ENCODE measurements around the gene ARPC1A. TPM values are rescaled to one million over a fixed set of nuclear protein-coding genes. Genes with fewer than 3 reads are reported as not detected.

Gene ARPC1A
- total RNA-seq, 1 donor from 2014 or later = 53.2 TPM

GRCh38 chr7:99394188-99394502, 68.4 kb downstream of the ARPC1A start:
- no peaks in the 10 kb centered on the region for H3K27me3 ChIP-seq (ENCODE audit: control insufficient read depth in 3 of 3, insufficient read depth in 3 of 3, low read length in 3 of 3)
- H3K27ac ChIP-seq (ENCODE audit: low read depth, low read length) = no peak overlapping the region
- H3K36me3 ChIP-seq (ENCODE audit: control insufficient read depth in 3 of 3, insufficient read depth in 3 of 3, low read length in 3 of 3) = peaks cover 41 to 55% (median 49%) of the 10 kb centered on the region in 3 donors
- no peaks in the 10 kb centered on the region for H3K9me3 ChIP-seq (ENCODE audit: control insufficient read depth in 3 of 3, low read length in 3 of 3)
- peaks cover 16 to 23% (median 20%) of the 10 kb centered on the region in 3 donors for H3K4me1 ChIP-seq (ENCODE audit: control insufficient read depth in 3 of 3, insufficient read depth in 3 of 3, low read length in 3 of 3)
- H3K9ac ChIP-seq (ENCODE audit: low read depth in 1 of 3, low read length in 3 of 3) = no peak overlapping the region
- H3K4me3 ChIP-seq (ENCODE audit: low read length in 3 of 3) = no peak overlapping the region

- Histone ChIP-seq H3K27ac (ENCODE audit: low read depth, low read length) (no peak overlapping the region), H3K9ac (ENCODE audit: low read depth in 1 of 3, low read length in 3 of 3) (no peak overlapping the region), H3K4me1 (ENCODE audit: control insufficient read depth in 3 of 3, insufficient read depth in 3 of 3, low read length in 3 of 3) (peaks cover 20 to 25% (median 23%) of the 10 kb centered on the region in 3 donors), H3K36me3 (ENCODE audit: control insufficient read depth in 3 of 3, insufficient read depth in 3 of 3, low read length in 3 of 3) (peaks cover 51 to 69% (median 55%) of the 10 kb centered on the region in 3 donors), H3K9me3 (ENCODE audit: control insufficient read depth in 3 of 3, low read length in 3 of 3) (no peaks in the 10 kb centered on the region), H3K4me3 (ENCODE audit: low read length in 3 of 3) (no peak overlapping the region), H3K27me3 (ENCODE audit: control insufficient read depth in 3 of 3, insufficient read depth in 3 of 3, low read length in 3 of 3) (no peaks in the 10 kb centered on the region)
Observed at GRCh38 chr7:99395616-99396327, 70.1 kb downstream of the ARPC1A start.

GRCh38 chr7:99396418-99397296, 71.0 kb downstream of the ARPC1A start:
- H3K36me3 ChIP-seq (ENCODE audit: control insufficient read depth in 3 of 3, insufficient read depth in 3 of 3, low read length in 3 of 3) = peaks cover 53 to 66% (median 57%) of the 10 kb centered on the region in 3 donors
- peaks cover 20 to 25% (median 23%) of the 10 kb centered on the region in 3 donors for H3K4me1 ChIP-seq (ENCODE audit: control insufficient read depth in 3 of 3, insufficient read depth in 3 of 3, low read length in 3 of 3)
- H3K9me3 ChIP-seq (ENCODE audit: control insufficient read depth in 3 of 3, low read length in 3 of 3) = no peaks in the 10 kb centered on the region
- H3K27ac ChIP-seq (ENCODE audit: low read depth, low read length) = no peak overlapping the region
- H3K27me3 ChIP-seq (ENCODE audit: control insufficient read depth in 3 of 3, insufficient read depth in 3 of 3, low read length in 3 of 3) = no peaks in the 10 kb centered on the region
- H3K9ac ChIP-seq (ENCODE audit: low read depth in 1 of 3, low read length in 3 of 3) = no peak overlapping the region
- no peak overlapping the region for H3K4me3 ChIP-seq (ENCODE audit: low read length in 3 of 3)

- H3K27ac ChIP-seq (ENCODE audit: low read depth, low read length) = no peak overlapping the region
- H3K9me3 ChIP-seq (ENCODE audit: control insufficient read depth in 3 of 3, low read length in 3 of 3) = no peaks in the 10 kb centered on the region
- H3K36me3 ChIP-seq (ENCODE audit: control insufficient read depth in 3 of 3, insufficient read depth in 3 of 3, low read length in 3 of 3) = peaks cover 56 to 72% (median 57%) of the 10 kb centered on the region in 3 donors
- H3K4me1 ChIP-seq (ENCODE audit: control insufficient read depth in 3 of 3, insufficient read depth in 3 of 3, low read length in 3 of 3) = peaks cover 15 to 22% (median 17%) of the 10 kb centered on the region in 3 donors
- no peak overlapping the region for H3K4me3 ChIP-seq (ENCODE audit: low read length in 3 of 3)
- H3K9ac ChIP-seq (ENCODE audit: low read depth in 1 of 3, low read length in 3 of 3) = no peak overlapping the region
- no peaks in the 10 kb centered on the region for H3K27me3 ChIP-seq (ENCODE audit: control insufficient read depth in 3 of 3, insufficient read depth in 3 of 3, low read length in 3 of 3)
Observed at GRCh38 chr7:99397297-99397983, 71.7 kb downstream of the ARPC1A start.

- no peaks in the 10 kb centered on the region for H3K27me3 ChIP-seq (ENCODE audit: control insufficient read depth in 3 of 3, insufficient read depth in 3 of 3, low read length in 3 of 3)
- H3K4me1 ChIP-seq (ENCODE audit: control insufficient read depth in 3 of 3, insufficient read depth in 3 of 3, low read length in 3 of 3) = peaks cover 4 to 16% (median 7%) of the 10 kb centered on the region in 3 donors
- H3K36me3 ChIP-seq (ENCODE audit: control insufficient read depth in 3 of 3, insufficient read depth in 3 of 3, low read length in 3 of 3) = peaks cover 67 to 83% (median 69%) of the 10 kb centered on the region in 3 donors
- H3K9ac ChIP-seq (ENCODE audit: low read depth in 1 of 3, low read length in 3 of 3) = no peak overlapping the region
- no peak overlapping the region for H3K4me3 ChIP-seq (ENCODE audit: low read length in 3 of 3)
- no peaks in the 10 kb centered on the region for H3K9me3 ChIP-seq (ENCODE audit: control insufficient read depth in 3 of 3, low read length in 3 of 3)
- H3K27ac ChIP-seq (ENCODE audit: low read depth, low read length) = no peak overlapping the region
Observed at GRCh38 chr7:99398891-99399445, 73.3 kb downstream of the ARPC1A start.

GRCh38 chr7:99399597-99399996, 73.9 kb downstream of the ARPC1A start:
- H3K4me1 ChIP-seq (ENCODE audit: control insufficient read depth in 3 of 3, insufficient read depth in 3 of 3, low read length in 3 of 3) = peaks cover 10 to 22% (median 11%) of the 10 kb centered on the region in 3 donors
- H3K9ac ChIP-seq (ENCODE audit: low read depth in 1 of 3, low read length in 3 of 3) = peak overlapping the region in 1 of 3 donors; percentile 51
- H3K4me3 ChIP-seq (ENCODE audit: low read length in 3 of 3) = no peak overlapping the region
- peaks cover 68 to 85% (median 75%) of the 10 kb centered on the region in 3 donors for H3K36me3 ChIP-seq (ENCODE audit: control insufficient read depth in 3 of 3, insufficient read depth in 3 of 3, low read length in 3 of 3)
- no peak overlapping the region for H3K27ac ChIP-seq (ENCODE audit: low read depth, low read length)
- H3K9me3 ChIP-seq (ENCODE audit: control insufficient read depth in 3 of 3, low read length in 3 of 3) = no peaks in the 10 kb centered on the region
- H3K27me3 ChIP-seq (ENCODE audit: control insufficient read depth in 3 of 3, insufficient read depth in 3 of 3, low read length in 3 of 3) = no peaks in the 10 kb centered on the region

GRCh38 chr7:99402854-99403253, 77.2 kb downstream of the ARPC1A start:
- Histone ChIP-seq H3K27me3 (ENCODE audit: control insufficient read depth in 3 of 3, insufficient read depth in 3 of 3, low read length in 3 of 3) (no peaks in the 10 kb centered on the region), H3K27ac (ENCODE audit: low read depth, low read length) (no peak overlapping the region), H3K4me3 (ENCODE audit: low read length in 3 of 3) (no peak overlapping the region), H3K36me3 (ENCODE audit: control insufficient read depth in 3 of 3, insufficient read depth in 3 of 3, low read length in 3 of 3) (peaks cover 53 to 59% (median 54%) of the 10 kb centered on the region in 3 donors), H3K4me1 (ENCODE audit: control insufficient read depth in 3 of 3, insufficient read depth in 3 of 3, low read length in 3 of 3) (peaks cover 35 to 44% (median 43%) of the 10 kb centered on the region in 3 donors), H3K9ac (ENCODE audit: low read depth in 1 of 3, low read length in 3 of 3) (no peak overlapping the region), H3K9me3 (ENCODE audit: control insufficient read depth in 3 of 3, low read length in 3 of 3) (no peaks in the 10 kb centered on the region)

- peak overlapping the region in 1 of 3 donors; percentile 19 for H3K9ac ChIP-seq (ENCODE audit: low read depth in 1 of 3, low read length in 3 of 3)
- H3K9me3 ChIP-seq (ENCODE audit: control insufficient read depth in 3 of 3, low read length in 3 of 3) = no peaks in the 10 kb centered on the region
- H3K4me3 ChIP-seq (ENCODE audit: low read length in 3 of 3) = no peak overlapping the region
- H3K27me3 ChIP-seq (ENCODE audit: control insufficient read depth in 3 of 3, insufficient read depth in 3 of 3, low read length in 3 of 3) = no peaks in the 10 kb centered on the region
- H3K27ac ChIP-seq (ENCODE audit: low read depth, low read length) = no peak overlapping the region
- peaks cover 35 to 46% (median 45%) of the 10 kb centered on the region in 3 donors for H3K4me1 ChIP-seq (ENCODE audit: control insufficient read depth in 3 of 3, insufficient read depth in 3 of 3, low read length in 3 of 3)
- H3K36me3 ChIP-seq (ENCODE audit: control insufficient read depth in 3 of 3, insufficient read depth in 3 of 3, low read length in 3 of 3) = peaks cover 47 to 50% (median 50%) of the 10 kb centered on the region in 3 donors
Observed at GRCh38 chr7:99403764-99404163, 78.1 kb downstream of the ARPC1A start.

GRCh38 chr7:99404235-99404976, 78.7 kb downstream of the ARPC1A start:
- no peaks in the 10 kb centered on the region for H3K9me3 ChIP-seq (ENCODE audit: control insufficient read depth in 3 of 3, low read length in 3 of 3)
- H3K27ac ChIP-seq (ENCODE audit: low read depth, low read length) = no peak overlapping the region
- no peak overlapping the region for H3K4me3 ChIP-seq (ENCODE audit: low read length in 3 of 3)
- no peaks in the 10 kb centered on the region for H3K27me3 ChIP-seq (ENCODE audit: control insufficient read depth in 3 of 3, insufficient read depth in 3 of 3, low read length in 3 of 3)
- H3K9ac ChIP-seq (ENCODE audit: low read depth in 1 of 3, low read length in 3 of 3) = peak overlapping the region in 2 of 3 donors; percentile 19 to 33
- peaks cover 37 to 46% (median 40%) of the 10 kb centered on the region in 3 donors for H3K4me1 ChIP-seq (ENCODE audit: control insufficient read depth in 3 of 3, insufficient read depth in 3 of 3, low read length in 3 of 3)
- peaks cover 41 to 44% (median 44%) of the 10 kb centered on the region in 3 donors for H3K36me3 ChIP-seq (ENCODE audit: control insufficient read depth in 3 of 3, insufficient read depth in 3 of 3, low read length in 3 of 3)

Data from skeletal muscle tissue (tissue), 4 donors.